ENCODE results near the gene PSMA7. TPM values are rescaled to one million over a fixed set of nuclear protein-coding genes. Genes with fewer than 3 reads are reported as not detected.

The PSMA7 gene
- total RNA-seq, 1 experiment from 2014 or later, result 332 TPM

DNA sequence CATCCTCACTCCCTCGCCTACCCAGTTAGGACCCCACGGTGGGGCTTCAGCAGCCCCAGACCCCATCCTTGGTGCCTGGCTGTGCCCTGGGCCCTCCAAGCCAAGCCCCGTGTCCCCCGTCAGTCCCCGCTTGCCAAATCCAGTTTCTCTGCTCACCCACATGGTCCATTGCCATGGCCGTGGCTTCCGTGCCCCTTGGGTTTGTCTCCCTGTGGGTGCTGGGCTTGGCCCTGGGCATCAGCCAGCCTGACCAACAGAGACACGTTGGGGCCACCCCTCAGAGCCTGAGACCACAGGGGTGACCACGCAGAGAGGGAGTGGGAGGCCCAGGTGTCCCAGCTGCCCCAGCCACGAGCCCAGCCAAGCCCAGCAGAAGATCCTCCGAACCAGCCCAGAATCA, 8.0 kb upstream of the PSMA7 start:
- no peak overlapping the region; the same call in 1 of the 2 replicates for H3K14ac ChIP-seq (ENCODE audit: insufficient read depth, low read length)
- Mint-ChIP-seq H3K4me3 (no peak overlapping the region), H3K4me1 (peaks cover 44 to 48% of the 10 kb centered on the region in 2 experiments), H3K27me3 (ENCODE audit: low read depth) (no peaks in the 10 kb centered on the region), H3K9me3 (peaks cover 6% of the 10 kb centered on the region in 2 experiments; a peak in 2 of 5 replicates), H3K27ac (no peak overlapping the region), H3K36me3 (ENCODE audit: insufficient read depth in 1 of 3, low read depth in 3 of 3) (peaks cover 27 to 39% (median 30%) of the 10 kb centered on the region in 3 experiments)
- H2AK5ac ChIP-seq (ENCODE audit: insufficient read length, low read length), result no peak overlapping the region
- H3K18ac ChIP-seq (ENCODE audit: insufficient read length, low read depth, low read length), result no peak overlapping the region
- no peak overlapping the region for H3K4ac ChIP-seq (ENCODE audit: low read depth, low read length)
- H4K91ac ChIP-seq (ENCODE audit: insufficient read length, low read depth, low read length), result no peak overlapping the region
- peaks cover 53% of the 10 kb centered on the region for H3K79me2 ChIP-seq (ENCODE audit: insufficient read depth, low read length)
- H3K23ac ChIP-seq (ENCODE audit: insufficient read length, low read depth, low read length), result no peak overlapping the region
- H3K4me2 ChIP-seq (ENCODE audit: insufficient read depth, insufficient read length, low read length), result no peak overlapping the region
- no peaks in the 10 kb centered on the region for H3K9me3 ChIP-seq (ENCODE audit: control insufficient read depth, low read depth, low read length)
- no peak overlapping the region for H3K9ac ChIP-seq (ENCODE audit: extremely low read depth, insufficient read length, low read length)
- no peak overlapping the region for H3T11ph ChIP-seq (ENCODE audit: low read length)
- H3K79me1 ChIP-seq (ENCODE audit: insufficient read depth, low read depth, low read length, poor library complexity, severe bottlenecking), result peaks cover 12% of the 10 kb centered on the region
- H4K5ac ChIP-seq (ENCODE audit: insufficient read length, low read depth, low read length), result no peak overlapping the region
- peaks cover 9% of the 10 kb centered on the region; the same call in 1 of the 2 replicates for H3K4me1 ChIP-seq (ENCODE audit: insufficient read depth, low read length)
- H3K56ac ChIP-seq (ENCODE audit: insufficient read length, low read depth, low read length), result no peak overlapping the region
- no CpG with 5 or more reads among the region's 11 CpGs for WGBS (ENCODE audit: extremely low coverage, insufficient read length, low lambda C conversion rate)
- H3K27me3 ChIP-seq (ENCODE audit: insufficient read depth, low read length), result no peaks in the 10 kb centered on the region
- no peak overlapping the region for H2AFZ ChIP-seq (ENCODE audit: low read length)
- H2BK15ac ChIP-seq (ENCODE audit: low read depth, low read length), result no peak overlapping the region
- no peak overlapping the region for H2BK5ac ChIP-seq (ENCODE audit: insufficient read length, low read length)
- no peak for DNase-seq
- no peak overlapping the region for H3K27ac ChIP-seq (ENCODE audit: insufficient read length, low read depth, low read length)
- no peaks in the 10 kb centered on the region for H4K20me1 ChIP-seq (ENCODE audit: control insufficient read depth, insufficient read depth, insufficient read length)
- H2BK120ac ChIP-seq (ENCODE audit: low read depth, low read length, poor library complexity, severe bottlenecking), result no peak overlapping the region
- no peaks in the 10 kb centered on the region for H3K23me2 ChIP-seq (ENCODE audit: insufficient read length, low read depth, low read length, poor library complexity, severe bottlenecking)
- H2BK20ac ChIP-seq (ENCODE audit: low read depth, low read length, poor library complexity, severe bottlenecking), result no peak overlapping the region
- no peak overlapping the region for H2BK12ac ChIP-seq (ENCODE audit: insufficient read length, low read depth, low read length)
- TF ChIP-seq, protein P1, sequence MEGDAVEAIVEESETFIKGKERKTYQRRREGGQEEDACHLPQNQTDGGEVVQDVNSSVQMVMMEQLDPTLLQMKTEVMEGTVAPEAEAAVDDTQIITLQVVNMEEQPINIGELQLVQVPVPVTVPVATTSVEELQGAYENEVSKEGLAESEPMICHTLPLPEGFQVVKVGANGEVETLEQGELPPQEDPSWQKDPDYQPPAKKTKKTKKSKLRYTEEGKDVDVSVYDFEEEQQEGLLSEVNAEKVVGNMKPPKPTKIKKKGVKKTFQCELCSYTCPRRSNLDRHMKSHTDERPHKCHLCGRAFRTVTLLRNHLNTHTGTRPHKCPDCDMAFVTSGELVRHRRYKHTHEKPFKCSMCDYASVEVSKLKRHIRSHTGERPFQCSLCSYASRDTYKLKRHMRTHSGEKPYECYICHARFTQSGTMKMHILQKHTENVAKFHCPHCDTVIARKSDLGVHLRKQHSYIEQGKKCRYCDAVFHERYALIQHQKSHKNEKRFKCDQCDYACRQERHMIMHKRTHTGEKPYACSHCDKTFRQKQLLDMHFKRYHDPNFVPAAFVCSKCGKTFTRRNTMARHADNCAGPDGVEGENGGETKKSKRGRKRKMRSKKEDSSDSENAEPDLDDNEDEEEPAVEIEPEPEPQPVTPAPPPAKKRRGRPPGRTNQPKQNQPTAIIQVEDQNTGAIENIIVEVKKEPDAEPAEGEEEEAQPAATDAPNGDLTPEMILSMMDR (conservative IDR thresholded peaks at IDR 0.05), result no peak
- no peak overlapping the region for H4K8ac ChIP-seq (replicated peaks; ENCODE audit: insufficient read length, low read depth, low read length)
